PC-9 (cell line): ENCODE measurements around the gene BPIFB3.

Source experiments
- CTCF ChIP-seq: fragments of 200-600 bp; sonication (generic); conservative IDR thresholded peaks from 2 replicates; pipeline ENCODE4 v1.6.1; 2017; ENCODE audit warnings: mixed run types, antibody characterized with exemption, mild to moderate bottlenecking, moderate library complexity
- EZH2 ChIP-seq: fragments of 200-600 bp; sonication (generic); IDR thresholded peaks from 2 replicates; pipeline ENCODE4 v1.8.0; 2017; ENCODE audit warnings: antibody characterized with exemption, low read depth

- TF ChIP-seq CTCF (no peak), EZH2 (no peak)
Measured at GRCh38 chr20:33081411-33082154, 27.9 kb downstream of the BPIFB3 start.
